HG03175 (cell line): ENCODE results near the gene FOXN3.
A peak's percentile ranks its signal among the peaks of the same experiment; 100 is the strongest.
"Not testable (repeated sequence)": the region's sequence is repeated elsewhere in the genome, so short reads cannot be mapped to it uniquely, and the experiment has no call there.

ENCODE experiments used
- ATAC-seq: cut with Tn5 transposase; IDR thresholded peaks from one replicate; pipeline ENCODE4 v1.9.1; 2021; ENCODE audit warnings: mild to moderate bottlenecking, moderate library complexity; ENCODE audit not compliant: unreplicated experiment

FOXN3 gene

DNA sequence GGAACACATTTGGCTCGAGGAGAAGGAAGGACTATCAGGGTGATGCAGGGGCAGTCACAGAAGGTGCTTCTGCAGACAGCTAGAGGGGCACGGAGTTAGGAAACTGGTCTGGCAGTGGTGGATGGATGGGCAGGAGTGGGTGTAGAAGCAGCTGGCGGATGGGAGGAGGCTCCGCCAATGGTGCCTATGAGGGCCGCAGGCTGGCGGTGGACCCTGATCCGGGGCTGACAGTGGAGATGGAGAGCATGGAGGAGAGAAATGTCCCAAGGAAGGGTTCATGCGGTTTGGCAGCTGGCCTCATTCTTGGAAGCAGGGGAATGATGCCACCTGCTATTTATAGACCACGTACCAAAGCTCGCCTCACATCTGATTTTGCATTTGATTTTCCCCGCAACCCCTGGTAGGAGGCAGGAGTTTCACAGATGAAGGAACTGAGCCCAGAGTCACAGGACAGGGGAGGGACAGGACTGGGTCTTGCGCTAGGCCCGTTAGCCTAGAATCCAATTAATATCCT, 237.1 kb downstream of the FOXN3 start:
- ATAC-seq, result no peak

DNA sequence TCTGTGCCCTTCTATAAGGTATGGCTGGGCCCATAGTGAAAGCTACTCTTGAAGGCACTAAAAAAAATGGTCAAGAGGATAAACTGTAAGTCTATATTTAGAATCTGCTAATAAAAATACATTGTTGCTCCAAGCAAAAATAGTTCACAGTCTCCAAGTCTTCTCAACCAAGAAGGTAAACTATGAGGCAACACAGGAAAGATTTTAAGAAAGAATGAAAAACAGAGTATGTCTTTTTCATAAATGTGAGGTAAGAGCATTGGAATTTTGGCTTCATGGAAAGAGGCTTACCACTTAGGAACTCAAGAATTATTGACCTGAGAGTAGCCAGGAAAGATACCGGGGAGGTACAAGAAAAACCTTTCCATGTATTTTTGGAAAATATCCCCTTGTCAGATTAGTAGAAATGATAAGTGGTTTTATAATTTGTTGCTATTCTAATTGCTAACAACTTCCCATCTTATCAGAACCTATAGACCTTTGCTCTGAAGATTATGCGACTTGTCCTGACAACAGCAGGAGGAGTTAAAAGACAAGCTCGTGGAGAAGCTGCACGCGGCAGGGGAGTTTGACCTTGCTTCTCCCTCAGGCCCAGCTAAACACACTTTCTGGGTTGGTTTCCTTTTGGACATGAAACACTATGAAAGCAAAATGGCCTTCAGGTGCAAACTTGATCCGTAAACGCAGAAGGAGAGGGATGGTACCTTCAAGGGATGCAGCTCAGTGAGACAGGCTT, 238.1 kb downstream of the FOXN3 start:
- ATAC-seq, result no peak

DNA sequence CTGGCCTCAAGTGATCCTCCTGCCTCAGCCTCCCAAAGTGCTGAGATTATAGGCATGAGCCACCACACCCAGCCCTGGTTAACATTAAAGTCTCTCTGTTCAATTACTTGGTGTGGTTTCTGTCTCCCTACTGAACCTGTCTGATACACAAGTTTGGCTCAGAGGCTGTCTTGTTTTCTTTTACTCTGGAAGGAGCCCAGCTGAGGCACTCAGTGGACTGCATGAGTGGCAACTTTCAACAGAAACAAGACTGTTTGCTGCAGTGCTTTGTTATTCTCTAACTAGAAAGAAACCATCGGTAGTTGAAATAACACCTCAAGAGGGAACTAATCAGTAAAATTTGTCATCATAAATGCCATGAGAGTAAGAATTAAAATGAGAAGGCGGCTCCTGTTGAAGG, 238.7 kb downstream of the FOXN3 start:
- no peak for ATAC-seq

DNA sequence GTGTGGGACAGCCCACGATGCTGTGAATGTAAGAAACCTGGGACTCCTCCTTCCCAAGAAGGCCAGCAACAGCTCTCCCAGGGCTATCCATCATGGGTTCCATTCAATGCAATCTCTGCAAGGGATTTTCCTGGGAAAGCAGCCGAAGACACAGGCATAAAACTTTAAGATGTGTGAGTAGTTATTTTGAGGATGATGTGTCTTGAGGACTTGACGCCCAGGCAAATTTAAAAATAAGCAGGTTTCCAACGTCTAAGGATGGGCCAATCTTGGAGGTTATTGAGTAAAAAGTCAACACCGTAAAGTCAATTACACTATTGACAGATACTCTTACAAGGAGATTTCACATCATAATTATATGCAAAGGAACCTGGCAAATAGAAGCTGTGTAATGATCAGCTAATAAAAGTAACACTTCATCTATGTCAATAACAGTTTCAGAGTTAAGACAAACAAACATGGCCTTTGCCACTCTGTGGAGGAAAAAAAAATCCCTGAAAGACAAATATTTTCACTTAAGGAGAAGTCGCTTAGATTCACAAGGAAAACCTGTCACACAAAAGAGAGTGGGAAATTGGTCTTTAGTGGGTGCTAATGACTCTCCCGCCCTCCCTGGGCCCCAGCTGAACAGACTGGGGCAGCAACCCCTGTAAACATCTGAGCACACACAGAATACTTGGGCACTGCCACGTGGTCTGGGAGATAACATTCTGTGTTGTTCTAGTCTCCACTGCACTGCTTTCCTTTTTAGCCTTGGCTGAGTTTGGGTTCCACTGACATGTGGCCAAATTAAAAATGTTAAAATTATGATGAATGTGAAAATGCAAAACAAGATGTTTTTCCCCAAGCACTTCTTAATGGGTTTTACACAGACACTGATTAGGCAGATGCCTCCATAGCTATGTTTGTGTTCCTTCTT, 240.9 kb downstream of the FOXN3 start:
- no peak for ATAC-seq

DNA sequence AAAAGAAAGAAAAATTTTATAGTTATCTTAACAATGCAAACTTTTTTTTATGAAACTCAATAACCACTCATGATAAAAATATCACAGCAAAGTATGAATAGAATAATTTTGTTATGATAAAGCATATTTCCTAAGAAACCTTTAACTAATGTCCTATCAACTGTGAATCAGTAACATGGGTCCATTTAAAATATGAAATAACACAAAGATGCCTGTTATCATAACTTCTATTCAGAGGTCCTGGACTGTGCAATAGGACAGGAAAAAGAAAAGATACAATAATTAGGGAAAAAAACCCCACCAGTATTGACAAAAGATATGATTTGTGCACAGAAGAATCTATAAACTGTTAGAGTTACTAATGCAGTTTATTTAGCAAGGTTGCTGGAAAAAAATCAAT, 245.4 kb downstream of the FOXN3 start:
- no peak for ATAC-seq

DNA sequence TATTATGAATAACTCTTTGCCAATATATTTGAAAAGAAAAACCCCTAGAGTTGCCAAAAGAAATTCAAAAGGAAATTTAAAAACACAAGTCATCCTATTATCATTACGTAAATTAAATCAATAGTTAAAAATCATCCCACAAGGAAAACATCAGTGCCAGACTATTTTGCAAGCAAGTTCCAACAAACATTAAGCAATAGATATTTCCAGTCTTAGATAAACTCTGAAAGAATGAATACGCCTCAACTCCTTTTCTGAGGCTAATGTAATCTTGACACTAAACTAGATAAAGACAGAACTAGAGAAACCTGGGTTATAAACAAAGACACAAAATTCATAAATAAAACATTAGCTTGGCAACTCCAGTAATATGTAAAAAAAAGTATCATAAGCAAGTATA, 245.9 kb downstream of the FOXN3 start:
- ATAC-seq, result no peak

DNA sequence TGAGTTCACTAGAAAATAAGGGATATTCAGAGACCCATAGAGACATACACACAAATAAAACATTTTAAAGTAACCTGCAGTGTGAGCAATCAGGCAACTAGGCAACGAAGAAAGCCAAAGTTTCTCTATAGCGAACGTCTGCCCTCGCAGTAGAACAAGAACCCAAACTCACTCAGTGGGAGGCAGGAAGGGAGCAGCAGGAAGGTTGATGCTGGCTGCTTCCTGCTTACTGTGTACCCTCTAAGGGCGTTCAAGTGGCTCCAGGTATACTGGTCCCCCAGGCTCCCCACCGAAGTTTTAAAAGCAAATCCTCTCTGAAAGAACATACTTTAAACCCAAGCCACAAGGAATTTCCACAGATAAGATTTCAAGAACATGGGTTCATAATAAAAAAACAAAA, 249.3 kb downstream of the FOXN3 start:
- ATAC-seq, result no peak

DNA sequence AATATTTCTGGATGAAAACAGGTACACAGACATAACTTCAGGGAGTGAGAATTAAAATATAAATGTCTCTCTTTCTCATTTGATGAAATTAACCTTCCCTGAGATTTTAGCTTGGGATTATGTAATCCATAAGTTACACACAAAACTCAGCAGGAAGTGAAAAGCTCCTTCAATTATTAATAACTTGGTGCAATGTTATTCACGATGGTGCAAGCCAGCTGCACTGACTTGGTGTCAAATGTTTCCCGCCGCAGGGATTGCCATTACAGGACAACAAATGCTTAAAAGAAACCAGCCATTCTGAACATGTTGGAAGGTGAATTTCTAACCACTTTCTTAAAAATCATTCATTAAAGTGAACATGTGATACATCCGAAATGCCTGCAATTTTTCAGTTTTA, 250.4 kb downstream of the FOXN3 start:
- no peak for ATAC-seq

DNA sequence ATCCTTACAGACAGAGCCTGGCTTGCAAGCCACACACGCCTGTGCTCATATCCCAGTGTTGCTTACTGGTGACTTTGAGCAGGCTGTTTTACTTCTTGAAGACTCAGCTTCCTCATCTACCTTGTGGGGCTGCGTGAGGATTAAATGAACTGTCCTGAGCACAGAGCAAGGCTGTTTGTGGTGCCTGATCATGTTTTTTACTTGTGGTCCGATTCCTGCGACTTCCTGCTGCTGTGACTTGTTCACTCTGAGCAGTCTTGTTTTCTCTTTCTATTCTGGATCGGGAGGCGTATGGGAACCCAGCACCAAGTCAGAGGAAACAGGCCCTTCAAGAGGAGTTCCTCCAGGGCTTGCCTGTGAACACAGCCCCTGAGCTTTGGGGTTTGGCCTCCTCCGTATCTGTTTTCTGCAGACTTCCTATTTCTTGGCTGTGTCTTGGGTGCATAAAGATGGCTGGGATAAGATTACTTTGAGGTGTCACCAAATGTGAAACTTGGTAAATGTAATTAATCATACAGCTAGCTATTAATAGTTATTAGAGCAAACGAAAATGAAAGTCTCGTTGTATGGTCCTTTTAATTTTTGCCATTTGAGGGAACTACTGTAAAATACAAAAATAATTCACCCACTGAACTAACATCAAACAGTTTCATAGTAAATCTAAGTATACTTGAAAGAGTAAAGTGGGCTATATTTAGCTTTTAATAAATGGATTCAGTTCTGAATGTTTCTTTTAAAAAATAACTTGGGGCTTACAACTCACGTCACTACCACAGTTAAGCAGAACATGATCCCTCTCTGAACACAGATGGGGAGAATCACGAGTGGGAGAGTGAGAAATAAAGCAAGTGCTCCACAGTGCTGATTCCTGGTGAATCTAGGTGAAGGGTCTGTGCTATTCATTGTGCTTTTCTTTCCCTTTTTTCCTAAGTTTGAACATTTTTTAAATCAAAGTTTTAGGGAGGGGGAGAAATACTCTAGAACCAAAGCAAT, 251.5 kb downstream of the FOXN3 start:
- ATAC-seq, result peak; percentile 69

DNA sequence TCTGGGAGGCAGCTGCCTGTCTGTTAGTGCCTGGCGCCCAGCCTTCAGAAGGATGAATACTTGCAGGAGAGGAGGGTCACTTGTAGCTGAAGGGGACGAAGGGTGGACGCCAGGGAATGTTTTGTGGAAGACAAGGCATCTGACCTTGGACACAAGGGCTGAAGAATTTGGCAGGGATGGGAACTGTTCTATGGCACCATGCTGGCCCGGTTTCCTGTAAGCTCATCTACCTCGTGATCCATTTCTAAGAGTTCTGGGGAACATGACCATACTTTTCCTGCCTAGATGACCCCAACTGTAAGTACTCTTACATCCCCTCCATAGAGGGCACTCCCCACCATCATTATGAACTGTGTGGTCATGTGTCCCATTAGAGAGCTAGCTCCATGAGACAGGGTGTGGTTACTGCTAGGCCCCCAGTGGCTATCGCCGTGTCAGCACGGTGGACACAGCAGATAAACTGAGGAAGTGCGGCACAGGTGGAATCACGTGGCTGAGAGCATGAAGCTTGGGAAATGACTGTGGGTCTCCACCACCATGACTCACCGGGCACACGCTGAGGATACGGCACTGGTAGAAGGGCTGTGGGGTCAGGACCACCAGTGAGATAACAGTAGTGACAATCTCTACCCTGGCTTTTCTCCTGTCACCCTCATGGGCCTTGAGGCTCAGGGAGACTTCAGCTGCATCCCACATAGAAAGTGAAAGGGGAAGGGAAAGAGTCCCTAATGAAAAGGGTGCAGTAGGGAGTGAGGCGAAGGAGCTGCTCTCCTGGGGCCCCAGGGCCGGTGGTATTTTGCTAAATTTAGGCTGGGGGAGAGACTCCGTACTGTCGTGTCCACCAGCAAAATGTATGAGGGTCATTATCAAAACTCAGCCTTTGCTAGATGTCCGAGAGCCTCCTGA, 252.6 kb downstream of the FOXN3 start:
- peak; percentile 22 for ATAC-seq

DNA sequence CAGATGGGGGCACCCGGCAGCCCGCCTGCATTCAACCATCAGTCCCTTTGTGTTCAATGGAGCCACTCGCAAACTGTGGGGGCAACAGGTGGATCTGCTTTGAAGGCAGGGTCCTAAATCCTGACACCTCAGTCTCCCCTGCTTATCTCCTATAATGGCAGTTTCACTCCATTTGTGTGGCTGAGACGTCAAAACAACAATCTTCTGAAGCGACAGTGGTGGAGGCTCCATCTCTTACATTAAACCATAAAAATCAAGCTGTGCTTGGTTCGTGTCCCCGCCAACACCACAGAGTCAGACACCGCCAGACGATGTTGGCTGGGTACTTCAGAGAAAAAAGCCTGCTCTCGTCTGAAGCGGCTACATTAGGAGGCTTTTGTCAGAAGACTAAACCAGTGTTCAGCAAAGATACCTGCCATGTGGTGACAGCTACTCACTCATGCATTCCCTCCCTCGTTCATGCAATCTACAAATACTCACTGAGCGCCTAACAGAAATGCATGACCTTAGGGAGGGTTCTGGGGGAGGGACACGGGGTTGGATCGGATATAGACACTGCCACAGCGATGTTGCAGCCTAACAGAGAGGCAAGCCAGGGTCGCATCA, 253.9 kb downstream of the FOXN3 start:
- no peak for ATAC-seq

DNA sequence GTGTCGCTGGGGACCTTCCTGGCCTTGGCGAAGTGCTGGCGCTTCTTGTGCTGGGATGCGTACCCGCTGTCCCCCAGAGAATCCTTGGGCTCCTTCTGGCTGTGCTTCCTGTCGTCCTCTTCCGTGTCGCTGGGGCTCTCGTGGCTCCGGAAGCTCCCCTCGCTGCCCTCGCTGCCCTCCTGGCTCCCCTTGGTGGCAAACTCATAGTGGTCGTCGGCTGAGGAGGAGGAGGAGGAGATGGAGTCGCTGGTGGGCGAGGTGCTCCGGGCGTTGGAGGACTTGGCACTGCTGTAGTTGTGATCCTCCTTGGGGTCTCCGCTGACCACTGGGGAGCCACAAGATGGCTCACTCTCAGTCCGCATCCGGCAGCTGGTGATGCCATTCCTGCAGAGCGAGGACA, 254.4 kb downstream of the FOXN3 start:
- no peak for ATAC-seq

DNA sequence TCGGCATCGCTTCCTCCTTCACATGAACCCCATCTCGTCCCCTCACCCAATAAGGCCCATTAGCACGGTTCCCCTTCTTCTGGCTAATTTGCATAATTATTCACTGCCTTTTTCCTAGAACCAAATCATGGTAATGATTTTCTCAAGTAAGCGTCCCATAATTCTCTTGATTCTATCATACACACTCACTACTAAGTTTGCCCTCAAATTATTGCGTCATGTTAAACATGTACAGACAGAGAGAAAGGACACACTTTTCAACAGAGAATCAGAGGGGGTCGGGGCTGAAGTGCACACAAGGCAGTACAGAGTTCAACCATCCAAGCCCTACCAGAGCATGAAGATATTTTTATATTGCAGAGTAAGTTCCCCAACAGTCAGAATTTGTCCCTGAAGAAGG, 256.6 kb downstream of the FOXN3 start:
- no peak for ATAC-seq

DNA sequence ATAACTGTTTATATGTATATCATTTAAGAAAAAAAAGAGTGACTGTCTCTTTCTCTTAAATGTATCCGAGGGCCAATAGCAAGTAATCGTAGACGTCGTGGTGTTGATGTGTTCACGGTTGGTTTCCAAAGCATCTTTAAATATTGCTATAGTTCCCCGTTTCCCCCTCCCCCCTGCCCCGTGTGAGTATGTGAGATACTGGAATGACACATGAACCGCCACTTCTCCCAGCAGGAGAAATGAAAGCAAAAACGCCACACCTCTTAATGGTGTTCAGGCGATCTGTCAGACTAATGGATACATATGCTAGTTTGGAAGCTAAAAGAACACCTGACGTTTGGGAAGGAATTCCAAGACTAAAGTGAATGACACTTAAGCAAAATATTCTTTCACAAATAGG, 258.3 kb downstream of the FOXN3 start:
- ATAC-seq, result no peak

DNA sequence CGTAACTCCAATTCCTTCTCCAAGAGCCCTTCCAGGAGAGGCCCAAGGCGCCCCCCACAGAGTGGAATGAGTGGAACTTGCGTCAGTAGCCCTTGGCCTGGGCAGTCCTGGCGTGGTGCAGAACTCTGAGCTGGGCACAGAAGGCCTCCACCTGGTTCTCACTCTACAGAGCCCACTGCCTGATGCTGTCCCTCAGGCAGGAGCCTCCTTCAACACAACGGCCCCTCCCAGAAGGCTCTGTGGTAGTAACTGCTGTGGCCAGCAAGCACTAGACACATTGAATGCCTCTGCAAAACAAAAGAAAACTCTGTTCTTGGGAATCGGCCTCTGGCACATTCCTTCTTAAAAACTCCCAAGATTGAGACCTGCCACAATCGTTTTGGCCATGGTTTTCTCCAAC, 258.9 kb downstream of the FOXN3 start:
- ATAC-seq, result not testable (repeated sequence)

DNA sequence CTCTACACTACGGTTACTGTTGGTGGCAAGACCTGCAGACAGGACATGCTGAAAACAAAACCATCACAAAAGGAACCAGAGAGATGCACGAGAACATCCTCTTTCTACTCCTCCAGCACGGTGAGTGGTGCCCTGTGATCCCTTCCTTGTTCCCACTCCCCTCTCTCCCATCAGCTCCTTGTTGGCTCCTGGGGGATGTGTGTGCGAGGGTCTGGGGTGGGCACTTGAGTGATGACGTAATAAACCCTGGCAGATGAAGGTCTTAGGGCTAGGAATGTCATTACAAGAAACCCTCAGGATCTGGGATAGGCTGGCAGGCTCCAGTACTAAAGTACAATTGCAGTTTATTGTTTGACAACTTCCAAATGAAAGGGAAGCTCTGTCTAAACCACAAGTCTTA, 261.5 kb downstream of the FOXN3 start:
- no peak for ATAC-seq

DNA sequence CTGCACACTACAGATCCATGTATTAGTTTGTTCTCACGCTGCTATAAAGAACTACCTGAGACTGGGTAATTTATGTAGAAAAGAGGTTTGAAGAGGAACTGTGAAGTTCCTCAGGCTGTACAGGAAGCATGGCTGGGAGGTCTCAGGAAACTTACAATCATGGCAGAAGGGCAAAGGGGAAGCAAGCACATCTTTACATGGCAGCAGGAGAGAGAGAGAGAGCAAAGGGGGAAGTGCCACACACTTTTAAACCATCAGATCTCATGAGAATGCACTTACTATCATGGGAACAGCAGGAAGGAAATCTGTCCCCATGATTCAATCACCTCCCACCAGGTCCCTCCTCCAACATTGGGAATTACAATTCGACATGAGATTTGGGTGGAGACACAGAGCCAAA, 265.3 kb downstream of the FOXN3 start:
- not testable (repeated sequence) for ATAC-seq

DNA sequence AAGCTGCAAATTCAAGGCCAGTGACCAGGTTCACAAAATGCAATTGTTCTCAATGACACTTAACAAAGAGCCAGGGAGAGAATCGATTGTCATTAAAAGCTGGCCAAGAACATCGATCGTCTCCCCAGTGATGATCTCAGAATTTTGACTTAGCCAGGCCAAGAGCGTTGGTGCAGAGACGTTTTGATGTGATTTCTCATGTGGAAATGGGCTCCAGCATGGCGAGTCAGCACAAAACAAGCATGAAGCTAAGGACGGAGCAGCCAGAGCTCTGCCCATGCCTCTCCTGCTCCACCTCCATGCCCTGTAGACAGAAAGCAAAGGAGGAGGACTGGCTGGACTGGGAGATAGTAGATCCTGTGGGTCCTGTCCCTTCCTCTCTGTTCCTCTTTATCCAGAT, 270.8 kb downstream of the FOXN3 start:
- no peak for ATAC-seq

DNA sequence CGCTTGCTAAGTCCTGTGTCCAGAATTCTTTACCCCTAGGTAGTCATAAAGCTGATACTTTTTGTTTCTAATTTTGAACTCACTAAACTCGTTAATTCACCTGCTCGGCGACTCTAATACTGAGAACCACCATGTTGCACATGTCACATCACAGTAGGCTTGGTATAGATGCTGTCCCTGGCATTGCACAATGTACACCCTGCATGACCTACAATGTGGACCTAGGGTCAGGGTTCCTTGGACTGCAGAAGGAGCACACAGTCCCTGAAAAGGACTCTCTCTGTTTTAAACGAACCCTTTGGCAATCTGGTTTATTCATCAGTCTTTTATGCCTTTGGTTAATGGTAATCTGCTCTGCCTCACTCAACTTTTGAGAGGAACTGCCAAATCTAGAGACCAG, 272.4 kb downstream of the FOXN3 start:
- ATAC-seq, result no peak
